ENCODE measurements around the gene NCAPD3. TPM values are rescaled to one million over a fixed set of nuclear protein-coding genes. Genes with fewer than 3 reads are reported as not detected.

NCAPD3 gene
- total RNA-seq, 1 experiment from 2014 or later, result 38.9 TPM

- no peak for DNase-seq (ENCODE audit: low read depth)
Observed at GRCh38 chr11:134164490-134165370, 59.0 kb downstream of the NCAPD3 start.

GRCh38 chr11:134159652-134160051 is 64.1 kb downstream of the NCAPD3 start:
- DNase-seq (ENCODE audit: low read depth), result no peak

DNA sequence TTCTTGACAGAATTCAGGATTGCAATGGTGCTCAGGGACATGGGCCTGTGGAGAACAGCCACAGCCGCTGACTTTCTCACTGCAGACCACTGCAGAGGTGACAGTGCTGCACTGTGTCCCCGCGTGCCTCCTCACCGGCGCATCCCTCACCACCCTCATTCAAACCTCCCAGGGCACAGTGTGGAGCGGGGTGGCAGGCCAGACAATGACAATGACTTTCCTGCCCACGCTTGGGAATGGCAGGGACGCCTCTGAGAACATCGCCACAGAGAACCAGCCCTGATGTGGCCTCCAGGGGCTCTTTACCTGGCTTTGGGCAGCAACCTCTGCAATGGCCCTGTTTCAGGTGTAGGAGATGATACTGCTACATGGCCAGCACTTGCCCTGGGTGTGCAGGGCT is 65.7 kb downstream of the NCAPD3 start:
- no peak for DNase-seq (ENCODE audit: low read depth)

GRCh38 chr11:134157451-134157850 is 66.3 kb downstream of the NCAPD3 start:
- no peak for DNase-seq (ENCODE audit: low read depth)

DNA sequence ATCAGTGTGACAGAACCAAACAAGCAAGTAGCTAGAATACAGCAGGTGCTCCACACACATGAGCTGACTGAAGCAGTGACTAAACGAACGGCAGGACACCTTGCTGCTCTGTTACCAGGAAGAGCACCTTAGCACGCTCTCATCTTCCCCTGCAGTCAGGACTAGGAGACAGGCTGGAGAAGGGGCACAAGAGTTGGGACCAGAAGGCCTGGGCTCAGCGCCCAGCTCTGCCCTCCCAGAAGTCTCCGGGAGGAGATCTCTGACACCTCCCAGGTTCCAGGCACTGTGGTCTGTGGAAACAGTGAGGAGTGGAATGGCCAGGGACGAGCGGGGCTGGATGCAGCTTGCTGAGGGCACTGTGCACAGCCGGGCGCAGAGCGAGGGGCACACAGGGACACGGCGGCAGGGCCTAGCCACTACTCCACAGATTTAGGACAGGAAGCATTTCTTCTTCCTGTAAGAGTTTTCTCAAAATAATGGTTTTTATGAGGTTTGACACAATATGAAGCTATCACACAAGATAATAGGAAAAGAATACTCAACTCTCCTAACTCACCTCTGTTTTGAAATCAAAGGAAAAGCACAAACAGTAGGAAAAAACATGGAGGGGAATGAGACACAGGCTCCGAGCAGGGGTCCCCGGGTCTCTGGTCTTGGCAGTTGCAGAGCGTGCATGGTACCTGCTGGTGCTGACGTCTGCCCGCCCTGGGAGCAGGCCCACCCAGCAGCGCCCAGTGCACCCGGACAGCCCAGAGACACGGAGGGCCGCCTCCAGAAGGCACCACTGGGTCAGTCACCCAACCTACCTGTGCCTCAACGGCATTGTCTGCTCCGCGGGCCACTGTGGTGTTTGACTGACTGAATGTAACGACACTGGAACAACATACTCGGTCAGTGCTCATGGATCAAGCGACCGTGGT is 67.6 kb downstream of the NCAPD3 start:
- DNase-seq (ENCODE audit: low read depth), result no peak

- DNase-seq (ENCODE audit: low read depth), result no peak
Observed at GRCh38 chr11:134155456-134155855, 68.3 kb downstream of the NCAPD3 start.

GRCh38 chr11:134154441-134154840 is 69.3 kb downstream of the NCAPD3 start:
- no peak for DNase-seq (ENCODE audit: low read depth)

GRCh38 chr11:134153147-134153905 is 70.4 kb downstream of the NCAPD3 start:
- DNase-seq (ENCODE audit: low read depth), result no peak

DNA sequence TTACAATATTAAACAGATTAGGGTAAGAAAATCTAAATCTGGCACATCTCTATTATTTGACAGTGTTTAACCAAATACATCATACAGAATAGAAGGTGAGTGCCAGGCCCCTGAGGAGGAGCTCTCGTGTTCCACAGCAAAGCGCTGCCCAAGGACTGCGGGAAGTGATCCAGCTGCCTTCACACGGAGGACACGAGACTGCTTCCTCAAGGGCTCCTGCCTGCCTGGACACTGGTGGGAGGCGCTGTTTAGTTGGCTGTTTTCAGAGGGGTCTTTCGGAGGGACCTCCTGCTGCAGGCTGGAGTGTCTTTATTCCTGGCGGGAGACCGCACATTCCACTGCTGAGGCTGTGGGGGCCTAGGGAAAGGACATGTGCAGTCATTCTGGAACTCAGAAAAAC is 71.1 kb downstream of the NCAPD3 start:
- no peak for DNase-seq (ENCODE audit: low read depth)

DNA sequence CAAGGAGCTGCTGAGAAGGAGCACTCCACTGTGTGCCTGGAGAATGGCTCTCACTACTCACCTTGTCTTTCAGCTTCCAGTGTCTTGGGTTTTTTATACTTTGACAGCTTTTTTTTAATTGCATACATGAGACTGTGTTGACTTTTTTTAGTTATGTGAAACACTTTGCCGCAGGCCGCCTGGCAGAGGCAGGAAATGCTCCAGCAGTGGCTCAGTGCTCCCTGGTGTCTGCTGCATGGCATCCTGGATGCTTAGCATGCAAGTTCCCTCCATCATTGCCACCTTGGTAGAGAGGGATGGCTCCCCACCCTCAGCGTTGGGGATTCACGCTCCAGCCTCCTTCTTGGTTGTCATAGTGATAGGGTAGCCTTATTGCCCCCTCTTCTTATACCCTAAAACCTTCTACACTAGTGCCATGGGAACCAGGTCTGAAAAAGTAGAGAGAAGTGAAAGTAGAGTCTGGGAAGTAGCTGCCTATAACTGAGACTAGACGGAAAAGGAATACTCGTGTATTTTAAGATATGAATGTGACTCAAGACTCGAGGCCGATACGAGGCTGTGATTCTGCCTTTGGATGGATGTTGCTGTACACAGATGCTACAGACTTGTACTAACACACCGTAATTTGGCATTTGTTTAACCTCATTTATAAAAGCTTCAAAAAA is 72.6 kb downstream of the NCAPD3 start:
- DNase-seq (ENCODE audit: low read depth), result no peak

DNA sequence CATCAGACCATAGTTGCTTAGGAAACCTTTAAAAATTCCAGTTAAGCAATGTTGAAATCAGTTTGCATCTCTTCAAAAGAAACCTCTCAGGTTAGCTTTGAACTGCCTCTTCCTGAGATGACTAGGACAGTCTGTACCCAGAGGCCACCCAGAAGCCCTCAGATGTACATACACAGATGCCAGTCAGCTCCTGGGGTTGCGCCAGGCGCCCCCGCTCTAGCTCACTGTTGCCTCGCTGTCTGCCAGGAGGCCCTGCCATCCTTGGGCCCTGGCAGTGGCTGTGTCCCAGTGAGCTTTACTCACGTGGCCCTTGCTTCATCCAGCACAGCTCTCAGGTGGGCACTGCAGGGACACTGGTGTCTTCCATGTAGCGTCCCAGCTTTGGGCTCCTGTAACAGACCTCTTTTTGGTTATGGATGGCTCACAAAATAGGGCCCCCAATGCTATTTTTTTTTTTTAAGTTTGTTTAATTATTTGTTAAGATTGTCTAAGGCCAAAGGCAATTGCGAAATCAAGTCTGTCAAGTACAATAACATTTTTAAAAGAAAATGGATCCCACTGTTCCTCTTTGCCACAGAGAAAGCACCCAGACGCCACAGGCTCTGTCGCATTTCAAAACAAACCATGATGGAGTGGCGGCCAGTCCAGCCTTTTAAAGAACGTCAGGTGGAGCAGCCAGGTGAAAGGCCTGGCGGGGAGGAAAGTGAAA is 73.4 kb downstream of the NCAPD3 start:
- DNase-seq (ENCODE audit: low read depth), result no peak

DNA sequence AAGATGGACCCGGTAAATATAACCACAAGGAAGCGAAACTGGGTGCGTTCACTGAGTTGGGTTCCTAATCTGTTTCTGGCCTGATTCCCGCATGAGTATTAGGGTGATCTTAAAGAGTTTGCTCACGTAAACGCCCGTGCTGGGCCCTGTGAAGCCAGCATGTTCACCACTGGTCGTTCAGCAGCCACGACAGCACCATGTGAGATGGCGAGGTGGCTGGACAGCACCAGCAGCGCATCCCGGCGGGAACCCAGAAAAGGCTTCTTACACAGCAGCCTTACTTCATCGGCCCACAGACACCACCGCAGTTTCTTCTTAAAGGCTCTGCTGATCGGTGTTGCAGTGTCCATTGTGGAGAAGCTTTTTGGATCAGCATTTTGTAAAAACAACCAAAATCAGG is 74.4 kb downstream of the NCAPD3 start:
- DNase-seq (ENCODE audit: low read depth), result no peak

DNA sequence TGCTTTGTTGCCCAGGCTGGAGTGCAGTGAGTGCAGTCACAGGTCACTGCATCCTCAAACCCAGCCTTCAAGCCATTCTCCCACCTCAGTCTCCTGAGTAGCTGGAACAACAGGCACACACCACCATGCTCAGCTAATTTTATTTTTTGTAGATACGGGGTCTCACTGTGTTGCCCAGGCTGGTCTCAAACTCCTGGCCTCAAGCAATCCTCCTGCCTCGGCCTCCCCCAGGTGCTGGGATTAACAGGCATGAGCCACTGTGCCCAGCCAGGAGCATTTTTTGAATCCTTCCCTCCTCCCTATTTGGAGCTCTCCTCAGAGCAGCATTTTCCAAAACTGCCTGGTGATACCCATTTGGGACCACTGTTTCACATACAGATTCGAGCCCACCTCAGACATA is 77.2 kb downstream of the NCAPD3 start:
- DNase-seq (ENCODE audit: low read depth), result no peak

- no peak for DNase-seq (ENCODE audit: low read depth)
Observed at GRCh38 chr11:134145715-134146114, 78.1 kb downstream of the NCAPD3 start.

DNA sequence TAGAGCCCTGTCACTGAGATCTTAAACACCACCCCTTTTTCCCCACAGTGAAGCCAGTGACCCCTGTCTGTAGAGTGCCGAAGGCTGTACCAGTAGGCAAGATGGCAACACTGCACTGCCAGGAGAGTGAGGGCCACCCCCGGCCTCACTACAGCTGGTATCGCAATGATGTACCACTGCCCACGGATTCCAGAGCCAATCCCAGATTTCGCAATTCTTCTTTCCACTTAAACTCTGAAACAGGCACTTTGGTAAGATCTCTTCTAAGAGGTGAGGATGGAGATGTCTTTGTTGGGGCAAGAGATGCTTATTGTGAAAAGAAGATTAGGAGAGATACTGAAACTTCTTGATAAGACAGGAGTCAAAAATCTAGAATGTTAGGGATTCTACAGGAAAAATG is 79.0 kb downstream of the NCAPD3 start:
- no peak for DNase-seq (ENCODE audit: low read depth)

DNA sequence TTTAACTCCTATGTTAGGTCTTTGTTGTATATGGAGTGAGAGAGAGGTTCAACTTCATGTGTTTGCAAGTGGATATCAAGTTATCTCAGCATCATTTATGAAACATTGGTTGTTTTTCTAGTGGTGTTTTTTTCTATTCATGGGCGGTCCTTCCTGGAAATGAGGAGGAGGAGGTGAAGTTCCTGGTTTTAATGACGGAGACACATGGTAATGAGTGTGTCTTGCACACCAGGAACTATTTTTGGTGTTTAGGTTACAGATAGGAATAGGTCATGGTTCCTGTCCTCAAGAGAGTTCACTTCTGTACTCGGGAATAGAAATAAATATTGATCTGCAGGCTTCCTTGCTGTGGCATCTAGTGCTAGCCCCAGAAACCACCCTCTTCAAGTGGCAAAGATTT is 80.0 kb downstream of the NCAPD3 start:
- DNase-seq (ENCODE audit: low read depth), result no peak

DNA sequence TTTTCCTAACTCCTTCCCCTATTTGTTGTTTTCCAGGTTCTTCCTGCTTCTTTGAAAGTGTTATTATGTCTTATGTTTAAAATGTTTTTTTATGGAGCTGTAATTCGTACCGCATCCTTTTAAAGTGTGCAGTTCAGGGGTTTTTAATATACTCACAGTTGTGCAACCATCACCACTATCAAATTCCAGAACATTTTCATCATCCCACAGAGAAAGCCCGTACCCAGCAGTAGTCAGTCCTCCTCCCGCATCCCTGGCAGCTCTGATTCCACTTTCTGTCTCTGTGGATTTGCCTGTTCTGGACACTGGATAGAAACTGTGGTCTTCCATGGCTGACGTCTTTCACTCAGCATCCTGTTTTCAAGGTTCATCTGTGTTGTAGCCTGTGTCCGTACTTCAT is 81.2 kb downstream of the NCAPD3 start:
- peak; percentile 75 for DNase-seq (ENCODE audit: low read depth)

GRCh38 chr11:134140961-134141490 is 82.7 kb downstream of the NCAPD3 start:
- no peak for DNase-seq (ENCODE audit: low read depth)

- peak; percentile 84 for DNase-seq (ENCODE audit: low read depth)
Observed at GRCh38 chr11:134139873-134140331, 83.9 kb downstream of the NCAPD3 start.

- no peak for DNase-seq (ENCODE audit: low read depth)
Observed at GRCh38 chr11:134139303-134139872, 84.4 kb downstream of the NCAPD3 start.
